GM18498 (cell line): ENCODE measurements around the gene OBP2A.

Experiments used
- ATAC-seq: cut with Tn5 transposase; IDR thresholded peaks from one replicate; pipeline ENCODE4 v1.9.1; 2021; ENCODE audit warnings: mild to moderate bottlenecking, moderate library complexity; ENCODE audit not compliant: unreplicated experiment

OBP2A gene

GRCh38 chr9:135591506-135592330 lies 45.8 kb downstream of the OBP2A start:
- no peak for ATAC-seq

- ATAC-seq, result no peak
Measured at GRCh38 chr9:135592331-135592590, 46.3 kb downstream of the OBP2A start.

GRCh38 chr9:135592625-135593024 lies 46.7 kb downstream of the OBP2A start:
- ATAC-seq, result no peak

- ATAC-seq, result no peak
Measured at GRCh38 chr9:135596211-135596610, 50.3 kb downstream of the OBP2A start.
